Ovary (tissue), 3 donors: ENCODE measurements around the gene ATP8B3.

ENCODE experiments used
- EP300 ChIP-seq: sonication (generic); formaldehyde crosslinking; IDR thresholded peaks from one replicate; pipeline ENCODE4 v1.6.1; 2017; ENCODE audit warnings: antibody characterized with exemption
- POLR2A ChIP-seq: fragments of 450-650 bp; IDR thresholded peaks from one replicate; pipeline ENCODE4 v1.6.1; 2017; ENCODE audit warnings: antibody characterized with exemption, mild to moderate bottlenecking, moderate library complexity
- TF ChIP-seq, protein P1 (sequence below), 3 donors: fragments of 450-650 bp in 2 of 3; fragments of 200-600 bp in 1 of 3; IDR thresholded peaks; one replicate each; pipeline versions ENCODE4 v1.5.1 to v1.8.0; 2016 to 2022; ENCODE audit warnings: antibody characterized with exemption in 3 of 3, mild to moderate bottlenecking in 1 of 3
- donor health status: DM: no; HTN: no; CAD: no.

DNA sequence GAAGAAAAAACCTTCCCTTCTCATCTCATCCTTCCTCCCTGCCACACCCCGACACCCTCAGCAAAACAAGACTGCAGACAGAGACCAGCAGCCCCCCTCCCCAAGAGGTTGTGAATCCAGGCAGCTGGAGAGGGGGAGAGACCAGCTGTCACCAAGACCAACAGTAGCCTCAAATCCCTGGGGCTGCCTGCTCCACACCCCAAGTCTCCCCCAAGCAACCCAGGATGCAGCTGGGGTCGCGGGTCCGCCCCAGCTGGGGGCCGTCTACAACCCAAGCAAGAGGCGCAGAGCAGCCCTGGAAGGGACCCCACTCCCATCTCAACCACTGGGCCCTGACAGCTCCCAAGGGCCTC lies 44.2 kb upstream of the ATP8B3 start:
- TF ChIP-seq EP300 (no peak), POLR2A (no peak)
- TF ChIP-seq, protein P1, sequence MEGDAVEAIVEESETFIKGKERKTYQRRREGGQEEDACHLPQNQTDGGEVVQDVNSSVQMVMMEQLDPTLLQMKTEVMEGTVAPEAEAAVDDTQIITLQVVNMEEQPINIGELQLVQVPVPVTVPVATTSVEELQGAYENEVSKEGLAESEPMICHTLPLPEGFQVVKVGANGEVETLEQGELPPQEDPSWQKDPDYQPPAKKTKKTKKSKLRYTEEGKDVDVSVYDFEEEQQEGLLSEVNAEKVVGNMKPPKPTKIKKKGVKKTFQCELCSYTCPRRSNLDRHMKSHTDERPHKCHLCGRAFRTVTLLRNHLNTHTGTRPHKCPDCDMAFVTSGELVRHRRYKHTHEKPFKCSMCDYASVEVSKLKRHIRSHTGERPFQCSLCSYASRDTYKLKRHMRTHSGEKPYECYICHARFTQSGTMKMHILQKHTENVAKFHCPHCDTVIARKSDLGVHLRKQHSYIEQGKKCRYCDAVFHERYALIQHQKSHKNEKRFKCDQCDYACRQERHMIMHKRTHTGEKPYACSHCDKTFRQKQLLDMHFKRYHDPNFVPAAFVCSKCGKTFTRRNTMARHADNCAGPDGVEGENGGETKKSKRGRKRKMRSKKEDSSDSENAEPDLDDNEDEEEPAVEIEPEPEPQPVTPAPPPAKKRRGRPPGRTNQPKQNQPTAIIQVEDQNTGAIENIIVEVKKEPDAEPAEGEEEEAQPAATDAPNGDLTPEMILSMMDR (IDR thresholded peaks at IDR 0.05) = no peak
